Effector CD8-positive, alpha-beta T cell (primary cell): ENCODE measurements around the gene NOTCH2.
"Not testable (repeated sequence)": the region's sequence is repeated elsewhere in the genome, so short reads cannot be mapped to it uniquely, and the experiment has no call there.

Experiments used
- DNase-seq: peaks from one replicate; lab custom pipeline; 2025; lab: John Stamatoyannopoulos, UW

Gene NOTCH2

GRCh38 chr1:120068683-120069066, 787 bp downstream of the NOTCH2 start:
- not testable (repeated sequence) for DNase-seq

GRCh38 chr1:120048208-120048607, 21.3 kb downstream of the NOTCH2 start:
- DNase-seq: not testable (repeated sequence)

GRCh38 chr1:120041771-120042170, 27.7 kb downstream of the NOTCH2 start:
- not testable (repeated sequence) for DNase-seq

GRCh38 chr1:120032253-120032652, 37.2 kb downstream of the NOTCH2 start:
- DNase-seq: not testable (repeated sequence)

GRCh38 chr1:120023791-120024190, 45.7 kb downstream of the NOTCH2 start:
- DNase-seq: not testable (repeated sequence)

- not testable (repeated sequence) for DNase-seq
These were observed 54.5 kb downstream of the NOTCH2 start for GRCh38 chr1:120014978-120015377.

- not testable (repeated sequence) for DNase-seq
These were observed 61.1 kb downstream of the NOTCH2 start for GRCh38 chr1:120008320-120008719.

- not testable (repeated sequence) for DNase-seq
These were observed 61.6 kb downstream of the NOTCH2 start for GRCh38 chr1:120007850-120008249.

- not testable (repeated sequence) for DNase-seq
These were observed 68.4 kb downstream of the NOTCH2 start for GRCh38 chr1:120001035-120001434.

GRCh38 chr1:119996731-119997312, 72.6 kb downstream of the NOTCH2 start:
- DNase-seq: not testable (repeated sequence)

- DNase-seq: not testable (repeated sequence)
These were observed 73.5 kb downstream of the NOTCH2 start for GRCh38 chr1:119995975-119996374.

- DNase-seq: no peak
These were observed 81.0 kb downstream of the NOTCH2 start for GRCh38 chr1:119988306-119989062.

- DNase-seq: no peak
These were observed 81.8 kb downstream of the NOTCH2 start for GRCh38 chr1:119987686-119988085.

- no peak for DNase-seq
These were observed 82.3 kb downstream of the NOTCH2 start for GRCh38 chr1:119987112-119987511.

GRCh38 chr1:119986007-119986497, 83.4 kb downstream of the NOTCH2 start:
- no peak for DNase-seq

- DNase-seq: no peak
These were observed 84.7 kb downstream of the NOTCH2 start for GRCh38 chr1:119984771-119985170.

GRCh38 chr1:119981986-119982815, 87.3 kb downstream of the NOTCH2 start:
- DNase-seq: no peak

GRCh38 chr1:119981496-119981895, 88.0 kb downstream of the NOTCH2 start:
- DNase-seq: no peak

GRCh38 chr1:119978018-119978505, 91.4 kb downstream of the NOTCH2 start:
- no peak for DNase-seq

GRCh38 chr1:119977113-119977736, 92.2 kb downstream of the NOTCH2 start:
- DNase-seq: not testable (repeated sequence)

- DNase-seq: not testable (repeated sequence)
These were observed 93.7 kb downstream of the NOTCH2 start for GRCh38 chr1:119975582-119976254.
